GM12864 (cell line): ENCODE data around the gene MAP6.

Source experiments
- DNase-seq: peaks from one replicate; pipeline ENCODE4 v3.0.0-alpha.2; 2011; ENCODE audit warnings: low read depth
- H3K4me3 ChIP-seq: 2 replicates; pipeline ENCODE4 v1.5.1; 2011; ENCODE audit warnings: mild to moderate bottlenecking, low read depth, low read length, control low read depth
- TF ChIP-seq, protein P1 (sequence below): IDR thresholded peaks from 2 replicates; pipeline ENCODE4 v1.5.1; 2011; ENCODE audit warnings: low read depth, mild to moderate bottlenecking, moderate library complexity, low read length, control low read depth, inconsistent platforms; ENCODE audit errors: missing control alignments

Gene MAP6

DNA sequence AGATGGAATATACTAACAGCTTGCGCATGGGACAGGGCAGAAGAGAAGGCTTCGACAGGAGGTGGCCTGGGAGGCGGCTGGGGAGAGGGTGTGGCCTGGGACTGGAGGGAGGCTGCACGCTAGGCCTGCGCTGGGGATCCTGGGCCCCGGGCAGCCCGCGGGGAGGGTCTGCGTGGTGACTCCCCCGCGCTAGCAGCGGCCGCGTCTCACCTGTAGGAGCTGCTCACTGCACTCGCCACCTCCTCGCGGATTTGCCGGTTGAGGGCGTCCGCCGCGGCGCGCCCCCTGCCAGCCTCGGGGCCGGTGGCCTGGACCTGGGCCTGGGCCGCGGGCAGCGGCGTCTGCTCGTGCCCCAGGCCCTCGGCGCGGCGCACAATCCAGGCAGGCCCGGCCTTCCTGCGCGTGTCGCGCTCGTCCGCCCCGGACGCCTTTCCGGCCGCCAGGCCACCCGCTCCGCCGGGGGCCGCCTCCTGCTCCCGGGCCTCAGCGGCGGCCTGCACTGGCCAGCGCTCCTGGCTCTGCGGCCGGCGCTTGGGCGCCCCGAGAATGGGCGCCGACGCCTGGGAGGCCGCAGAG lies 1.5 kb downstream of the MAP6 start:
- DNase-seq: no peak
- TF ChIP-seq, protein P1, sequence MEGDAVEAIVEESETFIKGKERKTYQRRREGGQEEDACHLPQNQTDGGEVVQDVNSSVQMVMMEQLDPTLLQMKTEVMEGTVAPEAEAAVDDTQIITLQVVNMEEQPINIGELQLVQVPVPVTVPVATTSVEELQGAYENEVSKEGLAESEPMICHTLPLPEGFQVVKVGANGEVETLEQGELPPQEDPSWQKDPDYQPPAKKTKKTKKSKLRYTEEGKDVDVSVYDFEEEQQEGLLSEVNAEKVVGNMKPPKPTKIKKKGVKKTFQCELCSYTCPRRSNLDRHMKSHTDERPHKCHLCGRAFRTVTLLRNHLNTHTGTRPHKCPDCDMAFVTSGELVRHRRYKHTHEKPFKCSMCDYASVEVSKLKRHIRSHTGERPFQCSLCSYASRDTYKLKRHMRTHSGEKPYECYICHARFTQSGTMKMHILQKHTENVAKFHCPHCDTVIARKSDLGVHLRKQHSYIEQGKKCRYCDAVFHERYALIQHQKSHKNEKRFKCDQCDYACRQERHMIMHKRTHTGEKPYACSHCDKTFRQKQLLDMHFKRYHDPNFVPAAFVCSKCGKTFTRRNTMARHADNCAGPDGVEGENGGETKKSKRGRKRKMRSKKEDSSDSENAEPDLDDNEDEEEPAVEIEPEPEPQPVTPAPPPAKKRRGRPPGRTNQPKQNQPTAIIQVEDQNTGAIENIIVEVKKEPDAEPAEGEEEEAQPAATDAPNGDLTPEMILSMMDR: no peak
- peak overlapping the region; percentile 37 for H3K4me3 ChIP-seq

DNA sequence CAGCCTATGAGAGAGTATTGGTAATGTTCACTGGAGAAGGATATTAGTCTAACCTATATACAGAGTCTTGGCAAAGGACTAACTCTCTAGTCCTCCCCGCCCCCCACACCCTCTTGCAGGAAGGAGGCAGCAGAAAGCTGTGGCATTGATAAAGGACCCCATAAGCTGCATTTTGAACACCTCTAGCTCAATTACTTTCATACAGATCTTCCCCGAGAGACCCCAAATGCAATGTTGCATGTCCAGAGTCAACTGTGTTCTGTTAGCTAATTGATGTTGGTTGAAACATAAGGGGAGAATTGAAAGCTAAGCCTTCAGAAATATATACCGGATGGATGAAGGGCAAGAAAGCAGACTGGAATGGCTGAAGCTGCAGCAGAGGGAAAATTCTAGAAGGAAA lies 2.8 kb downstream of the MAP6 start:
- H3K4me3 ChIP-seq: no peak overlapping the region
- no peak for DNase-seq
- TF ChIP-seq, protein P1: no peak

DNA sequence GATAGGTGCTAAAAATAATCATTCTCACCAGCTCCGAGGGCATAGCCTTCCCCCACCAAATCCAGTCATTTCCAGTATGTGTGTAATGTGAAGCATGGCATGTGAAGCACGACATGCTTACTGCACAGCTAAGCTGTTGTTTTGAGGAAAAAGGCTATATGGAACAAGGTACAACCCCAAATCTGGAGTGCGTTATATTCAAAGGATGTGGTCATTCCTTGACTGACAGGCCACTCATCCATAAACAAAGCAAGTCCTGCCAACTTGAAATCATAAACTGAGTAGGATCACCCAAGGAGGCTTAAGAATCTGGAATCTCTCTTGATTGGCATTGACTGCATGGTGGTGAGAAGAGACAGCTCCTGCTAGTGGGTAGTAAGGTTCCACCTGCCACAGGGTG lies 3.7 kb downstream of the MAP6 start:
- TF ChIP-seq, protein P1: no peak
- H3K4me3 ChIP-seq: no peak overlapping the region
- no peak for DNase-seq

DNA sequence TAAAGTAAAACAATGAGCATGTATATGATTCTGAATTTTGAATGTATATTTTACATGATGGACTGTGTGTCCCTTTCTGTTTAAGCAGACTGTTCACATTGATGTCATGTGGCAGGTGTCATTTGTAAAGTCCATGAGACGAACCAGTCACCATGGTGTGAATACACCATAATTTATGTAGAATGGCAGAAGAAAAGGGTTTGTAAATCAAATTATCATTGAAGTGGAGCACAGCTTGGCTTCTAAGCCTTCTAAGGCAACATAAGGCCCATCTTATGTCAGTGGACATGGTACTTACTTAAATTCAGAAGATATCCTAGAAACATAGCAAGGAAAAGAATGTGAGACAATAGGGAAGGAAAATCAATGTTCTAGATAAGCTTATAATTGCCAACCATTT lies 4.4 kb downstream of the MAP6 start:
- TF ChIP-seq, protein P1: no peak
- H3K4me3 ChIP-seq: no peak overlapping the region
- DNase-seq: no peak

DNA sequence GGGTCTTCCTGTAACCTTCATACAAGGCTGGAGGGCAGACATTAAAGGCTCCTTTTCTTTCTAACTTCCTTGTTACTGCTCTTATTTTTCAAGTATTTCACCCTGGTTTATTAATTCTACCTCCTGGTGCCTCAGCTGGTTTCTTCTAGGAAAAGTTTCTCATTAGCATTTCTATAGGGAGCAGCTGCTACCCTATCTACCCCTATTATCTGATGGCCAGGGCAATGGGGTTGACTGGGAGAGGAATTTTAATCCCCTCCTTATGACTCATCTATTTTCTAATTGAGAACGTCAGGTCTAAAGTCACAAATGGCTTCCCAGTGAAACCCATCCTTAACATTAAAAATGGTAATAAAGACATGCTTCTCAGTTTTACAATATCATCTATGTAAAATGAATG lies 5.0 kb downstream of the MAP6 start:
- H3K4me3 ChIP-seq: no peak overlapping the region
- TF ChIP-seq, protein P1: no peak
- DNase-seq: no peak

DNA sequence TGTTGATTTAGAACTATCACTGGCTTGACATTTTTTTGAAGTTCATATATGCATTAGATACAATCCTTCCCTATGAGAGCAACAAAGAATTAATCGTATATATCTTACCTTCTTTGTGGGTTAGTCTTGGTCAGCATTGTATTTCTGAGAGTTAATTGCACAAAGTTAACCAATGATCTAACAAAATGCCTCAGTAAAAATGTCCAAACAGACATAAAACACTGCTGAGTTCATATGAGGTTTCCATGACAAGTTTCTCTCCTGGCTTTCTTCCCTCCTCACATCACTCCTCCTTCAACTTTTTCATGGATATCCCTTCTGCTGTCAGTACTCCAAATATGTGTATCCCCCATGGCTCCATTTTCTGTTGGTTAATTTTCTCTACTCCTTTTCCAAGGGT lies 9.0 kb downstream of the MAP6 start:
- no peak for DNase-seq
- TF ChIP-seq, protein P1: no peak

DNA sequence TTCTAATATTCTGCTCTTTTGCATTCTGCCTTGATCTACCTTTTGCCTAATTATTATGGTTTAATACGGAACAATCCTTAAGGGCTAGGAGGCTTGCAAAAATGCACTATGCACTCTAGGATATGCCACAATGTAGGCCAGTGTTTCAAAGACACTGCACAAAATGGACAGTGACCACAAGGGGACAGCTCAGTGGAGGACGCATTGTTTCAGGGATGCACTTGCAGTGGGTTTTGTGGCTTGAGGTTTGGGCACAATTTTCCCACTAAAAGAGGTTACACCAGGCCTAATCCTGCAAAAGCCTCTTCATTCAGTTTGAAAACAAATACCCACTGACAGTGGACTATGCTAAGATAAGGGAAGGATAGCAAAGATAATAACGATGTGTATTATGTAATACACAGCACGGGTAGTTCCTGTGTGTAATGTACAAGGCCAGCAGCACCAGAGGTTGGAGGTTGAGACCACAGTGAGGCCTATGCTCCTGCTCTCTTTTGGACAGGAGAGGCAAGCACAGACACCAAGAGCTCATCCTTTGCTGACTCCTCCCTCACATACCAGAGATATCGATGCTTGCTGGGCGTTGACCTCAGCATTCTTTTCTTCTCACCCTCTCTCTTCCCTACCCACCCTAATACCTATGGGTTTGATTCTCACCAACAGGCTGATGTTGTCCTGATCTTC lies 12.7 kb downstream of the MAP6 start:
- TF ChIP-seq, protein P1: no peak
- no peak overlapping the region for H3K4me3 ChIP-seq
- no peak for DNase-seq

More for the DNA sequence above, 9.0 kb downstream of the MAP6 start:
- no peak overlapping the region for H3K4me3 ChIP-seq
